OCI-LY7 (cell line): ENCODE measurements around the gene OR10A3. TPM values are rescaled to one million over a fixed set of nuclear protein-coding genes. Genes with fewer than 3 reads are reported as not detected.

Experiments used
- BruUV-seq: library from RNA; stranded (reverse); fragments of 400-500 nt; replicated peaks from 2 replicates; lab custom pipeline; 2021; lab: Mats Ljungman, UMichigan
- CTCF ChIA-PET: fragments of 300-600 bp; sonication (Branson Sonifier 250); formaldehyde crosslinking; loops from one replicate; lab custom pipeline; 2022; ENCODE audit warnings: antibody characterized with exemption; ENCODE audit not compliant: unreplicated experiment; lab: Charles Lee
- POLR2A ChIA-PET: fragments of 300-600 bp; sonication (Branson Sonifier 250); formaldehyde crosslinking; loops from one replicate; lab custom pipeline; 2022; ENCODE audit warnings: antibody characterized with exemption; lab: Charles Lee
- DNase-seq: peaks from one replicate; pipeline ENCODE4 v3.0.0-alpha.2; 2015; ENCODE audit warnings: low spot score
- H2AFZ ChIP-seq: fragments of 200-600 bp; sonication (generic), shearing (Covaris generic); 2 replicates; pipeline ENCODE4 v1.6.1; 2014; ENCODE audit warnings: mild to moderate bottlenecking, antibody characterized with exemption, low read length, moderate library complexity
- H3K27ac ChIP-seq: fragments of 200-600 bp; sonication (generic); 2 replicates; pipeline ENCODE4 v1.5.1; 2014; ENCODE audit warnings: mixed run types, low read depth, mild to moderate bottlenecking, moderate library complexity, low read length, inconsistent platforms; ENCODE audit not compliant: poor library complexity, severe bottlenecking
- H3K36me3 ChIP-seq: fragments of 200-600 bp; sonication (generic); 2 replicates; pipeline ENCODE4 v1.6.1; 2014; ENCODE audit warnings: mild to moderate bottlenecking, antibody characterized with exemption, low read length, moderate library complexity, mixed read lengths; ENCODE audit not compliant: insufficient read depth
- H3K4me1 ChIP-seq: fragments of 200-600 bp; sonication (generic); 2 replicates; pipeline ENCODE4 v1.5.1; 2014; ENCODE audit warnings: mild to moderate bottlenecking, low read length; ENCODE audit not compliant: insufficient read depth, poor library complexity, severe bottlenecking
- H3K4me2 ChIP-seq: fragments of 200-600 bp; sonication (generic); 2 replicates; pipeline ENCODE4 v1.6.1; 2014; ENCODE audit warnings: mild to moderate bottlenecking, low read length
- H3K4me3 ChIP-seq: fragments of 200-600 bp; sonication (generic); 2 replicates; pipeline ENCODE4 v1.5.1; 2014; ENCODE audit warnings: mild to moderate bottlenecking, low read depth, low read length; ENCODE audit not compliant: poor library complexity, severe bottlenecking
- H3K79me2 ChIP-seq: fragments of 200-600 bp; sonication (generic); 2 replicates; pipeline ENCODE4 v1.6.1; 2016; ENCODE audit warnings: low read depth, mild to moderate bottlenecking, low read length, moderate library complexity, mixed read lengths; ENCODE audit not compliant: insufficient read depth
- H3K9me2 ChIP-seq: fragments of 200-600 bp; sonication (generic); 2 replicates; pipeline ENCODE4 v1.6.1; 2016; ENCODE audit warnings: mild to moderate bottlenecking, low read length, mixed read lengths; ENCODE audit not compliant: insufficient read depth
- H3K9me3 ChIP-seq: fragments of 200-600 bp; sonication (generic); 2 replicates; pipeline ENCODE4 v1.6.1; 2014; ENCODE audit warnings: mild to moderate bottlenecking, mixed run types, low read length, mixed read lengths
- H4K20me1 ChIP-seq: fragments of 200-600 bp; sonication (generic); 2 replicates; pipeline ENCODE4 v1.6.1; 2014; ENCODE audit warnings: mild to moderate bottlenecking, antibody characterized with exemption, low read length, moderate library complexity, mixed read lengths; ENCODE audit not compliant: insufficient read depth
- CTCF ChIP-seq: fragments of 200-600 bp; sonication (generic); conservative IDR thresholded peaks from 2 replicates; pipeline ENCODE4 v1.5.1; 2014; ENCODE audit warnings: mild to moderate bottlenecking, antibody characterized with exemption, low read length, moderate library complexity, mixed read lengths
- EZH2phosphoT487 ChIP-seq: fragments of 200-600 bp; sonication (generic); IDR thresholded peaks from 2 replicates; pipeline ENCODE4 v1.6.1; 2018; ENCODE audit warnings: low read depth, borderline replicate concordance, mild to moderate bottlenecking, mixed run types, antibody characterized with exemption, low read length, moderate library complexity, mixed read lengths
- intact Hi-C: fragments of 100-400 bp; cut with micrococcal nuclease; formaldehyde crosslinking; loops from one replicate; pipeline ENCODE4 v1.10.0; 2022; ENCODE audit not compliant: unreplicated experiment
- total RNA-seq, 2 experiments: library from RNA; depleted of rRNA in 1 of 2; stranded (reverse); fragments of >200 nt in 1 of 2; shearing (Covaris generic) in 1 of 2; gene quantifications; 2 replicates each; pipeline ENCODE4 v1.2.3, GENCODE V29; 2014 to 2022

OR10A3 gene
- total RNA-seq, 2 experiments from 2014 or later = not detected

GRCh38 chr11:7911011-7911410, 30.5 kb downstream of the OR10A3 start:
- Histone ChIP-seq H3K9me3 (no peaks in the 10 kb centered on the region), H3K4me2 (no peak overlapping the region), H3K4me1 (no peaks in the 10 kb centered on the region), H3K9me2 (no peaks in the 10 kb centered on the region), H3K79me2 (no peaks in the 10 kb centered on the region), H2AFZ (no peak overlapping the region), H4K20me1 (no peaks in the 10 kb centered on the region), H3K36me3 (no peaks in the 10 kb centered on the region), H3K27ac (no peak overlapping the region), H3K4me3 (no peak overlapping the region)
- no TSS peak for BruUV-seq
- intact Hi-C loops = no loop called here
- no peak for DNase-seq
- ChIA-PET CTCF (no interaction called here), POLR2A (interaction anchor here (0.7 to 1.1 kb wide), 4 partner anchors 9 to 186 kb away, joined by 3 to 5 read pairs (median 3); no protein-coding TSS in a partner anchor)
- TF ChIP-seq EZH2phosphoT487 (no peak), CTCF (no peak)

GRCh38 chr11:7910286-7910788, 31.2 kb downstream of the OR10A3 start:
- no peaks in the 10 kb centered on the region for H4K20me1 ChIP-seq
- no peaks in the 10 kb centered on the region for H3K9me2 ChIP-seq
- H3K4me1 ChIP-seq = no peaks in the 10 kb centered on the region
- POLR2A ChIA-PET = interaction anchor here (0.8 to 1.6 kb wide), 2 partner anchors 10 to 25 kb away, joined by 5 read pairs; no protein-coding TSS in a partner anchor
- BruUV-seq = no TSS peak
- no peaks in the 10 kb centered on the region for H3K79me2 ChIP-seq
- no peak overlapping the region for H3K27ac ChIP-seq
- H3K4me2 ChIP-seq = no peak overlapping the region
- no peak for DNase-seq
- CTCF ChIA-PET = no interaction called here
- no peaks in the 10 kb centered on the region for H3K36me3 ChIP-seq
- H2AFZ ChIP-seq = no peak overlapping the region
- TF ChIP-seq EZH2phosphoT487 = no peak
- no peak for TF ChIP-seq CTCF
- intact Hi-C loops = no loop called here
- no peak overlapping the region for H3K4me3 ChIP-seq
- H3K9me3 ChIP-seq = no peaks in the 10 kb centered on the region

- H3K4me3 ChIP-seq = no peak overlapping the region
- H2AFZ ChIP-seq = no peak overlapping the region
- no peak for DNase-seq
- no peaks in the 10 kb centered on the region for H3K79me2 ChIP-seq
- BruUV-seq = no TSS peak
- intact Hi-C loops = no loop called here
- no peak overlapping the region for H3K4me2 ChIP-seq
- H4K20me1 ChIP-seq = no peaks in the 10 kb centered on the region
- H3K9me3 ChIP-seq = no peaks in the 10 kb centered on the region
- no peaks in the 10 kb centered on the region for H3K9me2 ChIP-seq
- H3K4me1 ChIP-seq = no peaks in the 10 kb centered on the region
- CTCF ChIA-PET = no interaction called here
- no peak overlapping the region for H3K27ac ChIP-seq
- TF ChIP-seq EZH2phosphoT487 (no peak), CTCF (no peak)
- H3K36me3 ChIP-seq = no peaks in the 10 kb centered on the region
- POLR2A ChIA-PET = interaction anchor here (1.6 kb wide), 1 partner anchor 26 kb away, joined by 5 read pairs; no protein-coding TSS in a partner anchor
These were observed 31.8 kb downstream of the OR10A3 start for GRCh38 chr11:7909585-7910285.
